GM12878 (cell line): ENCODE measurements around the gene ZNF222. TPM values are rescaled to one million over a fixed set of nuclear protein-coding genes. Genes with fewer than 3 reads are reported as not detected.

ENCODE experiments used
- ATAC-seq: fragments of 200-7000 bp; cut with Tn5 transposase; 3 replicates; pipeline ENCODE4 v1.9.1; 2020; ENCODE audit warnings: mild to moderate bottlenecking, moderate library complexity
- BruUV-seq: library from RNA; stranded (reverse); fragments of 400-500 nt; replicated peaks from 2 replicates; lab custom pipeline; 2021; lab: Mats Ljungman, UMichigan
- CTCF ChIA-PET: fragments of 300-600 bp; sonication (Branson Sonifier 250); formaldehyde crosslinking; extraction: SDS; loops from one replicate; lab custom pipeline; 2021; ENCODE audit warnings: inconsistent platforms; lab: Yijun Ruan, JAX
- POLR2A ChIA-PET: fragments of 350-600 bp; formaldehyde crosslinking; extraction: SDS; loops from one replicate; lab custom pipeline; 2021; ENCODE audit warnings: inconsistent platforms; lab: Charles Lee
- RAD21 ChIA-PET: fragments of 300-600 bp; sonication (Branson Sonifier 250); formaldehyde crosslinking; loops from one replicate; lab custom pipeline; 2023; ENCODE audit warnings: antibody characterized with exemption; ENCODE audit not compliant: unreplicated experiment; lab: Charles Lee
- SMC1A ChIA-PET: fragments of 300-600 bp; sonication (Branson Sonifier 250); formaldehyde crosslinking; loops from one replicate; lab custom pipeline; 2023; ENCODE audit not compliant: unreplicated experiment, uncharacterized antibody; lab: Charles Lee
- DNase-seq: peaks from one replicate; pipeline ENCODE4 v3.0.0-alpha.2; 2011; ENCODE audit warnings: low read depth, low spot score
- FAIRE-seq: peaks from 3 replicates; lab custom pipeline; 2011; peaks lifted over from hg19 to GRCh38; lab: Jason Lieb, UNC
- H2AFZ ChIP-seq: 2 replicates; pipeline ENCODE4 v1.6.0; 2011; ENCODE audit warnings: low read depth, low read length, control low read depth; ENCODE audit not compliant: control insufficient read depth
- H3K27ac ChIP-seq: 2 replicates; pipeline ENCODE4 v1.5.1; 2011; ENCODE audit warnings: control low read depth; ENCODE audit not compliant: control insufficient read depth, insufficient read depth
- H3K27me3 ChIP-seq, 2 experiments: replicated peaks in 1 of 2; 2 replicates each; pipeline versions ENCODE4 v1.6.0 to v1.6.1; 2011; ENCODE audit warnings: low read length in 1 of 2; ENCODE audit not compliant: control insufficient read depth in 2 of 2, insufficient read depth in 2 of 2
- H3K36me3 ChIP-seq, 2 experiments: 2 replicates each; pipeline ENCODE4 v1.5.1; 2011; ENCODE audit warnings: low read length in 1 of 2; ENCODE audit not compliant: control insufficient read depth in 2 of 2, insufficient read depth in 2 of 2
- H3K4me1 ChIP-seq: 2 replicates; pipeline ENCODE4 v1.6.1; 2011; ENCODE audit warnings: mild to moderate bottlenecking, low read length, moderate library complexity, mixed read lengths; ENCODE audit not compliant: control insufficient read depth, insufficient read depth
- H3K4me2 ChIP-seq: 2 replicates; pipeline ENCODE4 v1.6.0; 2011; ENCODE audit warnings: control low read depth; ENCODE audit not compliant: control insufficient read depth, insufficient read depth
- H3K4me3 ChIP-seq: fragments of 200-600 bp; sonication (generic); 2 replicates; pipeline ENCODE4 v1.5.1; 2016
- H3K79me2 ChIP-seq: 2 replicates; pipeline ENCODE4 v1.6.0; 2011; ENCODE audit warnings: low read length; ENCODE audit not compliant: control insufficient read depth, insufficient read depth
- H3K9ac ChIP-seq: 2 replicates; pipeline ENCODE4 v1.8.0; 2011; ENCODE audit warnings: low read length, control low read depth, mixed read lengths; ENCODE audit not compliant: control insufficient read depth, insufficient read depth
- H3K9me3 ChIP-seq: replicated peaks from 3 replicates; pipeline ENCODE4 v1.5.1; 2011; ENCODE audit warnings: mild to moderate bottlenecking, low read length; ENCODE audit not compliant: control insufficient read depth, insufficient read depth
- H4K20me1 ChIP-seq: 2 replicates; pipeline ENCODE4 v1.6.0; 2011; ENCODE audit not compliant: control insufficient read depth, insufficient read depth
- BMI1 ChIP-seq: fragments of 450-650 bp; IDR thresholded peaks from 2 replicates; pipeline ENCODE4 v1.6.1; 2016; ENCODE audit warnings: mild to moderate bottlenecking, moderate library complexity, borderline replicate concordance
- CBFB ChIP-seq: IDR thresholded peaks from 2 replicates; pipeline ENCODE4 v1.6.1; 2016; ENCODE audit warnings: antibody characterized with exemption, low read depth
- FOS ChIP-seq: IDR thresholded peaks from 3 replicates; pipeline ENCODE4 v1.6.1; 2011; ENCODE audit warnings: borderline replicate concordance; ENCODE audit not compliant: insufficient read length; ENCODE audit errors: extremely low read depth
- MYB ChIP-seq: fragments of 150-350 bp; IDR thresholded peaks from 2 replicates; pipeline ENCODE4 v1.6.1; 2014; ENCODE audit warnings: mild to moderate bottlenecking, low read depth, low read length, borderline replicate concordance
- NFIC ChIP-seq: IDR thresholded peaks from 2 replicates; pipeline ENCODE4 v1.6.1; 2012; ENCODE audit warnings: low read depth, mild to moderate bottlenecking, inconsistent platforms, low read length, moderate library complexity
- NKRF ChIP-seq: fragments of 450-650 bp; conservative IDR thresholded peaks from 2 replicates; pipeline ENCODE4 v1.6.1; 2017; ENCODE audit warnings: mild to moderate bottlenecking, moderate library complexity
- POLR2AphosphoS5 ChIP-seq: IDR thresholded peaks from 2 replicates; pipeline ENCODE4 v1.6.1; 2011; ENCODE audit warnings: mild to moderate bottlenecking, low read length, inconsistent platforms
- POU2F2 ChIP-seq: IDR thresholded peaks from 3 replicates; pipeline ENCODE4 v1.6.1; 2011; ENCODE audit warnings: low read depth, mild to moderate bottlenecking, low read length, borderline replicate concordance
- RAD51 ChIP-seq: fragments of 450-650 bp; IDR thresholded peaks from 2 replicates; pipeline ENCODE4 v1.6.1; 2016; ENCODE audit warnings: moderate library complexity, mild to moderate bottlenecking, inconsistent platforms
- RFX5 ChIP-seq: IDR thresholded peaks from 2 replicates; pipeline ENCODE4 v1.6.1; 2011; ENCODE audit warnings: low read depth, low read length, improper control_type of control experiment
- RUNX3 ChIP-seq: IDR thresholded peaks from 2 replicates; pipeline ENCODE4 v1.6.1; 2012; ENCODE audit warnings: low read length, inconsistent platforms
- SIX5 ChIP-seq: IDR thresholded peaks from 2 replicates; pipeline ENCODE4 v1.6.1; 2011; ENCODE audit warnings: mild to moderate bottlenecking, low read depth, low read length, moderate library complexity; ENCODE audit not compliant: severe bottlenecking
- SREBF1 ChIP-seq: IDR thresholded peaks from 2 replicates; pipeline ENCODE4 v1.6.1; 2012; ENCODE audit warnings: mild to moderate bottlenecking, low read length
- TCF12 ChIP-seq: IDR thresholded peaks from 2 replicates; pipeline ENCODE4 v1.6.1; 2011; ENCODE audit warnings: low read depth, mild to moderate bottlenecking, low read length
- USF1 ChIP-seq: IDR thresholded peaks from 2 replicates; pipeline ENCODE4 v1.6.1; 2011; ENCODE audit warnings: borderline replicate concordance, low read depth, mild to moderate bottlenecking, moderate library complexity, mixed read lengths, low read length; ENCODE audit not compliant: insufficient read depth; ENCODE audit errors: extremely low read length
- ZBTB33 ChIP-seq: fragments of 450-650 bp; IDR thresholded peaks from 2 replicates; pipeline ENCODE4 v1.6.1; 2017; ENCODE audit warnings: mild to moderate bottlenecking
- ZSCAN29 ChIP-seq: fragments of 450-650 bp; IDR thresholded peaks from 2 replicates; pipeline ENCODE4 v1.6.1; 2017; ENCODE audit warnings: mild to moderate bottlenecking, moderate library complexity
- ZZZ3 ChIP-seq: IDR thresholded peaks from 2 replicates; pipeline ENCODE4 v1.6.1; 2011; ENCODE audit warnings: low read depth; ENCODE audit not compliant: control insufficient read depth, insufficient read length
- WGBS: methylation state at CpG from one replicate; pipeline ENCODE4 v1.1.6; 2016; ENCODE audit warnings: low lambda C conversion rate; ENCODE audit not compliant: insufficient replicate concordance, insufficient coverage; ENCODE audit errors: missing lambda C conversion rate; 5-methylcytosine and 5-hydroxymethylcytosine counted together
- in situ Hi-C: fragments of 300-500 bp; cut with MboI; formaldehyde crosslinking; loops from 9 replicates; pipeline ENCODE4 v1.14.3; 2018; ENCODE audit warnings: mixed read lengths
- intact Hi-C: fragments of 100-400 bp; cut with micrococcal nuclease; formaldehyde crosslinking; loops from one replicate; pipeline ENCODE4 v1.14.2; 2022; ENCODE audit not compliant: unreplicated experiment
- polyA plus RNA-seq, 11 experiments: library from polyadenylated mRNA; depleted of rRNA in 4 of 11; unstranded in 6 of 11; stranded (reverse) in 5 of 11; fragments of >200 nt; fragmentation: Nextera tagmentation in 4 of 11; fragmentation: Illumina TruSeq in 1 of 11; extraction: Ambion mirVana in 4 of 11; extraction: Trizol in 1 of 11; gene quantifications; 1 replicate in 1 of 11; 2 replicates in 10 of 11; pipeline versions ENCODE4 v1.2.1 to v1.2.3, GENCODE V29; 2011 to 2016; ENCODE audit warnings: inconsistent platforms in 2 of 11, missing spikeins in 2 of 11, low read depth in 1 of 11
- total RNA-seq, 4 experiments: library from RNA; depleted of rRNA in 3 of 4; stranded (reverse); fragments of >200 nt in 3 of 4; fragmentation: Illumina TruSeq in 1 of 4; extraction: Trizol in 1 of 4; gene quantifications; 2 replicates each; pipeline versions ENCODE4 v1.2.1 to v1.2.3, GENCODE V29; 2013 to 2021

The ZNF222 gene
- total and polyA plus RNA-seq, 10 of the 15 experiments (the other 5 are each of a cell fraction or from before 2014, with no cell fraction given): 2.3 to 5.9 (median 4.2) TPM

- no peak for TF ChIP-seq POLR2AphosphoS5
- no peak for TF ChIP-seq MYB
- TF ChIP-seq RUNX3: no peak
- no peak for TF ChIP-seq RAD51
- no peak for TF ChIP-seq FOS
- TF ChIP-seq NKRF: no peak
- TF ChIP-seq RFX5: no peak
Observed at GRCh38 chr19:44051650-44052402, 26.6 kb downstream of the ZNF222 start, which contains the start of gene ZNF223 (continued).

- TF ChIP-seq SIX5 (no peak), CBFB (no peak), ZZZ3 (no peak), ZBTB33 (no peak), TCF12 (no peak), SREBF1 (no peak), NFIC (no peak), POU2F2 (no peak), USF1 (no peak), BMI1 (no peak), ZSCAN29 (no peak)
- H3K27ac ChIP-seq: no peak overlapping the region
- peaks cover 4% of the 10 kb centered on the region; the same call in 2 of the 3 replicates for H3K9me3 ChIP-seq
- no peak overlapping the region for H3K9ac ChIP-seq
- ChIA-PET RAD21 (no interaction called here), POLR2A (no interaction called here), CTCF (interaction anchor here (0.8 kb wide), 1 partner anchor 103 kb away, joined by 3 read pairs; no protein-coding TSS in a partner anchor), SMC1A (no interaction called here)
- no peaks in the 10 kb centered on the region for H3K27me3 ChIP-seq
- BruUV-seq: no TSS peak
- DNase-seq (no peak), ATAC-seq (no peak), FAIRE-seq (no peak)
- in situ Hi-C loops (no loop called here), intact Hi-C loops (no loop called here)
- H3K4me2 ChIP-seq: no peak overlapping the region
- no peaks in the 10 kb centered on the region for H3K36me3 ChIP-seq
- no peak overlapping the region for H2AFZ ChIP-seq
- WGBS: 66% methylated on average over 5 of the region's 5 CpGs
- H3K79me2 ChIP-seq: no peaks in the 10 kb centered on the region
- H3K4me1 ChIP-seq: no peaks in the 10 kb centered on the region
- H4K20me1 ChIP-seq: no peaks in the 10 kb centered on the region
- H3K4me3 ChIP-seq: no peak overlapping the region
Observed at GRCh38 chr19:44055870-44056269, 30.7 kb downstream of the ZNF222 start.
